ENCODE data around the gene MEF2D. TPM values are rescaled to one million over a fixed set of nuclear protein-coding genes. Genes with fewer than 3 reads are reported as not detected.

The MEF2D gene
- total RNA-seq, 4 donors from 2014 or later, result 26.4 to 80.6 (median 32.0) TPM

- Histone ChIP-seq H3K4me1 (peaks cover 47 to 52% of the 10 kb centered on the region in 2 donors), H3K27me3 (no peaks in the 10 kb centered on the region), H3K9me3 (no peaks in the 10 kb centered on the region), H3K4me3 (replicated peaks in 1 of 3) (peak overlapping the region in 1 of 3 donors; percentile 16), H3K36me3 (no peaks in the 10 kb centered on the region), H3K27ac (peak overlapping the region; percentile 99 to 100 (median 100))
- peak; percentile 92 for DNase-seq
- WGBS, 2 donors, result 4 to 7% methylated on average over 10 to 12 of the region's 12 CpGs
- peak in 1 of 2 donors; percentile 78 for TF ChIP-seq POLR2A (IDR thresholded peaks at IDR 0.05)
- no peak for TF ChIP-seq CTCF (IDR thresholded peaks at IDR 0.05)
- intact Hi-C loops (cut with DNase I), result no loop called here
Observed at GRCh38 chr1:156502894-156503697, 2.5 kb upstream of the MEF2D start.

- H3K4me3 ChIP-seq (replicated peaks in 1 of 3), result peak overlapping the region in 1 of 3 donors; percentile 16
- intact Hi-C loops (cut with DNase I), result no loop called here
- DNase-seq, result no peak
- no peaks in the 10 kb centered on the region for H3K9me3 ChIP-seq
- WGBS, 2 donors, result 40 to 46% methylated on average over 1 of the region's 1 CpG
- H3K27me3 ChIP-seq, result no peaks in the 10 kb centered on the region
- peak overlapping the region; percentile 99 to 100 (median 100) for H3K27ac ChIP-seq
- TF ChIP-seq POLR2A (IDR thresholded peaks at IDR 0.05), result no peak
- TF ChIP-seq CTCF (IDR thresholded peaks at IDR 0.05), result no peak
- no peaks in the 10 kb centered on the region for H3K36me3 ChIP-seq
- H3K4me1 ChIP-seq, result peaks cover 53% of the 10 kb centered on the region in 2 donors
Observed at GRCh38 chr1:156502391-156502893, 1.9 kb upstream of the MEF2D start.

GRCh38 chr1:156500793-156501506 is 375 bp upstream of the MEF2D start:
- WGBS, 2 donors, result 0% methylated on average over 14 to 27 of the region's 57 CpGs
- Histone ChIP-seq H3K27me3 (no peaks in the 10 kb centered on the region), H3K4me1 (peaks cover 67% of the 10 kb centered on the region in 2 donors), H3K27ac (peak overlapping the region; percentile 99 to 100 (median 100)), H3K4me3 (replicated peaks in 1 of 3) (peak overlapping the region; percentile 97 to 99 (median 98)), H3K9me3 (no peaks in the 10 kb centered on the region), H3K36me3 (no peaks in the 10 kb centered on the region)
- peak; percentile 95 to 96 for DNase-seq
- intact Hi-C loops (cut with DNase I), result no loop called here
- TF ChIP-seq POLR2A (IDR thresholded peaks at IDR 0.05), result peak; percentile 75 to 95
- TF ChIP-seq CTCF (IDR thresholded peaks at IDR 0.05), result peak; percentile 11 to 47 (median 36)

- intact Hi-C loops (cut with DNase I), result loop anchor here (5.0 kb wide), 1 partner anchor 38 kb away; no protein-coding TSS in a partner anchor
- 0 to 1% methylated on average over 20 to 26 of the region's 51 CpGs for WGBS, 2 donors
Observed at GRCh38 chr1:156499842-156500542, 583 bp downstream of the MEF2D start.

More at GRCh38 chr1:156499842-156500542, 583 bp downstream of the MEF2D start:
- TF ChIP-seq POLR2A (IDR thresholded peaks at IDR 0.05) (no peak), CTCF (IDR thresholded peaks at IDR 0.05) (no peak)
- peaks cover 67 to 70% of the 10 kb centered on the region in 2 donors for H3K4me1 ChIP-seq
- peak overlapping the region; percentile 97 to 99 (median 98) for H3K4me3 ChIP-seq (replicated peaks in 1 of 3)
- H3K27me3 ChIP-seq, result no peaks in the 10 kb centered on the region
- peak overlapping the region; percentile 99 to 100 (median 100) for H3K27ac ChIP-seq
- peak; percentile 51 to 56 for DNase-seq
- no peaks in the 10 kb centered on the region for H3K9me3 ChIP-seq
- H3K36me3 ChIP-seq, result no peaks in the 10 kb centered on the region
